HepG2 (cell line): ENCODE measurements around the gene CPEB4.

Experiments used
- AHR ChIP-seq: IDR thresholded peaks from 2 replicates; pipeline ENCODE4 v1.6.1; 2018; ENCODE audit warnings: missing genetic modification reagents, missing compliant biosample characterization
- CTCF ChIP-seq: sonication (generic); formaldehyde crosslinking; IDR thresholded peaks from 2 replicates; pipeline ENCODE4 v1.5.0; 2020; ENCODE audit warnings: mild to moderate bottlenecking, missing genetic modification reagents, moderate library complexity
- HOMEZ ChIP-seq: IDR thresholded peaks from 2 replicates; pipeline ENCODE4 v1.6.1; 2016; ENCODE audit warnings: low read depth
- POLR2AphosphoS5 ChIP-seq: IDR thresholded peaks from 2 replicates; pipeline ENCODE4 v1.6.1; 2012; ENCODE audit warnings: low read depth, low read length
- SCMH1 ChIP-seq: sonication (generic); formaldehyde crosslinking; IDR thresholded peaks from 2 replicates; pipeline ENCODE4 v1.9.0; 2021; ENCODE audit warnings: missing genetic modification reagents, mild to moderate bottlenecking, borderline replicate concordance
- WIZ ChIP-seq: sonication (generic); formaldehyde crosslinking; IDR thresholded peaks from 2 replicates; pipeline ENCODE4 v1.5.1; 2020; ENCODE audit warnings: mild to moderate bottlenecking, missing genetic modification reagents
- ZNF775 ChIP-seq: sonication (generic); formaldehyde crosslinking; IDR thresholded peaks from 2 replicates; pipeline ENCODE4 v1.4.0; 2020; ENCODE audit warnings: missing genetic modification reagents, mild to moderate bottlenecking, moderate library complexity, borderline replicate concordance

DNA sequence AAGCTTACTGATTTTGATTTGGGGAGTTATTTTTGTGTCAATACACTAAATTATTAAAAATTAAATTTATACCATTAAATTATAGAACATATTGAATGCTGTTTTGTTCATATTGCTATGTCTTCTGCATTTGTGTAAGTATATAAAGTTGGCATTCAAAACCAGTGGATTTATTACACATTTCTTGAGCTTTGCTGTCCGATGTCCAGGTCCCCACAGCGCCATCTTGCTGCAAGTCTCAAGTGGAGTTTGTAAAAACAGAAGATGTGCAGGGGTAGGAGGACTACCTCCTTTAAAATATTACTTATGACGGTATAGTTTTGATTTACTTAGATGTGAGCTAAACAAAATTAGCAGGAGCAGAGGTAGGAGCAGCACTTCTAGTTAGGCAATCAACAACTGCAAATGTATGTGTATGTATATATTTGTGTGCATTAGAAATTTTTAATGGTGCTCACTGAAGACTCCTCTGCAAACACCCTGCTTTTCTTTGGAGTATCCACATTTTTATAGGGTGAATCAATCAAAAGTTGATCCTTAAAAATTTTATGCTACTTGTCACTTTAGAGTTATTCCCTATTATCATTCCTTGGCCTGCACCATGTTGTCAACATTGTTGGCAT is 37.4 kb downstream of the CPEB4 start:
- TF ChIP-seq CTCF (CRISPR knock-in tag) (peak; percentile 43), SCMH1 (CRISPR knock-in tag) (no peak), ZNF775 (CRISPR knock-in tag) (no peak), HOMEZ (CRISPR knock-in tag) (no peak), AHR (CRISPR knock-in tag) (no peak), WIZ (CRISPR knock-in tag) (no peak), POLR2AphosphoS5 (no peak)
